Hepatic stellate cell (primary cell): ENCODE measurements around the gene CCDC106.

Experiments used
- DNase-seq: peaks from one replicate; pipeline ENCODE4 v3.0.0; 2011; ENCODE audit warnings: low spot score

Gene CCDC106

GRCh38 chr19:55614711-55615542 is 33.1 kb upstream of the CCDC106 start:
- DNase-seq, result no peak

DNA sequence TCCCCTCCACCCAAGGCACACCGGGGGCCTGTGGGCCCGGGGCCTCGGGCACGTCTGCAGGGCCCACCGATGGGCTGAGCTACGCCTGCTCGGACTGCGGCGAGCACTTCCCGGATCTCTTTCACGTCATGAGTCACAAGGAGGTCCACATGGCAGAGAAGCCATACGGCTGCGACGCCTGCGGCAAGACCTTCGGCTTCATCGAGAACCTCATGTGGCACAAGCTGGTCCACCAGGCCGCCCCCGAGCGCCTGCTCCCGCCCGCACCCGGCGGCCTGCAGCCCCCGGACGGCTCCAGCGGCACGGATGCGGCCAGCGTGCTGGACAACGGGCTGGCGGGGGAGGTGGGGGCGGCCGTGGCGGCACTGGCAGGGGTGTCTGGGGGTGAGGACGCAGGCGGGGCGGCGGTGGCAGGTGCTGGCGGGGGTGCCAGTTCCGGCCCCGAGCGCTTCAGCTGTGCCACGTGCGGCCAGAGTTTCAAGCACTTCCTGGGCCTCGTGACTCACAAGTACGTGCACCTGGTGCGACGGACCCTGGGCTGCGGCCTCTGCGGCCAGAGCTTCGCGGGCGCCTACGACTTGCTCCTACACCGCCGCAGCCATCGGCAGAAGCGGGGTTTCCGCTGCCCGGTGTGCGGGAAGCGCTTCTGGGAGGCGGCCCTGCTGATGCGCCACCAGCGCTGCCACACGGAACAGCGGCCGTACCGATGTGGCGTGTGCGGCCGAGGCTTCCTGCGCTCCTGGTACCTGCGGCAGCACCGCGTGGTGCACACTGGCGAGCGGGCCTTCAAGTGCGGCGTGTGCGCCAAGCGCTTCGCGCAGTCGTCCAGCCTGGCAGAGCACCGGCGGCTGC is 32.2 kb upstream of the CCDC106 start:
- DNase-seq, result no peak

- no peak for DNase-seq
Observed at GRCh38 chr19:55616395-55616875, 31.6 kb upstream of the CCDC106 start.

- no peak for DNase-seq
Observed at GRCh38 chr19:55617426-55617825, 30.6 kb upstream of the CCDC106 start.

- no peak for DNase-seq
Observed at GRCh38 chr19:55618426-55618825, 29.6 kb upstream of the CCDC106 start.

- no peak for DNase-seq
Observed at GRCh38 chr19:55619286-55619685, 28.7 kb upstream of the CCDC106 start.

GRCh38 chr19:55620410-55621204 is 27.4 kb upstream of the CCDC106 start:
- DNase-seq, result no peak

- DNase-seq, result no peak
Observed at GRCh38 chr19:55621205-55621672, 26.8 kb upstream of the CCDC106 start.

- no peak for DNase-seq
Observed at GRCh38 chr19:55621673-55622231, 26.3 kb upstream of the CCDC106 start.

- DNase-seq, result no peak
Observed at GRCh38 chr19:55622242-55622969, 25.6 kb upstream of the CCDC106 start.

DNA sequence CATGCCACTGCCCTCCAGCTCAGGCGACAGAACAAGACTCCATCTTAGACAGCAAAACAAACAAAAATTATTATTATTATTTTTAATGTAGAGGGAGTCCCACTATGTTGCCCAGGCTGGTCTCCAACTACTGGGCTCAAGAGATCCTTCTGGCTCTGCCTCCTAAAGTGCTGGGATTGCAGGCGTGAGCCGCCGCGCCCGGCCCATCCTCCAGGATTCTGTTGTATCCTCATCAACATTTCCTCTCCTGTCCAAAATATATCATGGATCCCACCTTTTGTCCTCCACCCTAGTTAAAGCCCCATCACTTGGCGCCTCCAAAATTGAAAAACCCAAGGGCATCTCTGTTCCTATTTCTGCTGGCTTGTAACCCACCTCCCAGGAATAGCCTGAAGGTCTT is 24.9 kb upstream of the CCDC106 start:
- DNase-seq, result no peak

- DNase-seq, result no peak
Observed at GRCh38 chr19:55623561-55623960, 24.5 kb upstream of the CCDC106 start.

DNA sequence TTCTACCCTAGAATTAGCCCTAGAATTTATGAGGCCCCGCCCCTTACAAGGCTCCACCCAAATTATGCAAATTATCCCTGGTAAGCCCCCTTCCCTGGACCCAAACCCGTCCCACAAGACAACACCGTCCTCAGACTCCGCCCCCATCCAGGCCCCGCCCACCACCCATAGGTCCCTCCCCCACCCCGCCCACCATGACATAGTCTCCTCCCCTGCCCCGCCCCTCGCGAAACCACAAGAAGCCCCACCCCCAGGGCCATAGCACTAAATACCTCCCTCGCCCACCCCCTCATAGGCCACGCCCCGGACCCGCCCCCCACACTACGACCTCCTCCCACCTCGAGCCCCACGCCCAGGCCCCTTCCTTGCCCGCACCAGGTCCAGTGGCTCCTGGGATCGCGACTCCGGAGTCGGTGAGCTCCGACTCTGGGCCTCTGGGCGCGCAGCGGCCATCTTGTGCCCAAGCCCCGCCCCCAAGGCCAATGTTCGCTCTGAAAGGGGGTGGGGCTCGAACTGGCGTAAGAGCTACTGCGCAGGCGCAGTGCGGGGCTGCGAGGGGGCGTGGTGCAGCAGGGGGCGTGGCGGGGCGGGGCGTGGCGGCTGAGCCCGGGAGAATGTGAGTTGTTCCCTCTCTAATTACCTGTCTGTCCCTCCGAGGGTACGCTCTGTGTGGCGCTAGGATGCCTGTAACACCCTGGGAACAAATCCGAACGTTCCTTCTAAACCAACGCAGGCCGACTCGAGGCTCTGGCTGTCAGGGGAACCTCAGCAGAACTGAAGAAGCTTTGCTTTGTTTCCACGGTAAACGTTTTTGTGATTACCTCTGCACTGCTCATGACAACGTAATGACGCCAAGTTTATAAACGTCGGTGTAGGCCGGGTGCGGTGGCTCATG is 23.7 kb upstream of the CCDC106 start, which contains the start of gene ZNF784:
Gene ZNF784, minus strand, starts transcription at position 458 of the 895 bp plus-strand sequence. Its CDS starts 5 bp downstream, at position 453.
- peak; percentile 94 for DNase-seq

- no peak for DNase-seq
Observed at GRCh38 chr19:55625004-55625326, 23.0 kb upstream of the CCDC106 start.

- DNase-seq, result no peak
Observed at GRCh38 chr19:55626350-55626749, 21.7 kb upstream of the CCDC106 start.

GRCh38 chr19:55632463-55632834 is 15.6 kb upstream of the CCDC106 start:
- DNase-seq, result peak; percentile 69

- DNase-seq, result no peak
Observed at GRCh38 chr19:55633861-55634260, 14.2 kb upstream of the CCDC106 start.

GRCh38 chr19:55635334-55635717 is 12.7 kb upstream of the CCDC106 start:
- no peak for DNase-seq

DNA sequence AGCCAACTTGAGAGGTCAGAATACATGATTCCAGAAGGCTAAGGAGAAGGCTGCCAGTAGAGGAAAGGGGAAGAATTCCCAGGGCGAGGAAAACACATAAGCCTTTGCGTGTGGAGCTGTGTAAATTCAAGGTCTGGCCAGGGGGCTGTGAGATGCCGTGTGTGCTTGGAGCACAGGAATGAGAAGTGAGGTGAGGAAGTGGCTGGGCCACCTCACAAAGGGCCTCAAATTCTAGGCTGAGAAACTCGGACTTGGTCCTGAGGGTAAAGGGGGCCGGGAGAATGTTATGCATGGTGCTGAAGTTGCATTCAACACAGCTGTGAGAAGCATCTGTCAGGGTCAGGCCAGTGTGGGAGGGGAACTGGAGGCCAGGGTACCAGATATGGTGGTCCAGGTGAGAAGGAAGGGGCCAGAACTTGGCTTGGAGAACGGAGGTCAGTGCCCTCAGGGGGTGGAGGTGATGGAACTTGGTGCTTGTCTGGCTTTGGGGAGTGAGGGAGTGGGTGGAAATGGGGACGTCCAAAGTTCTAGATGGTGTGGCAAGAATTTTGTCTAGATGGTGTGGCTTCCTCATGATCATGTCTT is 12.1 kb upstream of the CCDC106 start:
- no peak for DNase-seq

DNA sequence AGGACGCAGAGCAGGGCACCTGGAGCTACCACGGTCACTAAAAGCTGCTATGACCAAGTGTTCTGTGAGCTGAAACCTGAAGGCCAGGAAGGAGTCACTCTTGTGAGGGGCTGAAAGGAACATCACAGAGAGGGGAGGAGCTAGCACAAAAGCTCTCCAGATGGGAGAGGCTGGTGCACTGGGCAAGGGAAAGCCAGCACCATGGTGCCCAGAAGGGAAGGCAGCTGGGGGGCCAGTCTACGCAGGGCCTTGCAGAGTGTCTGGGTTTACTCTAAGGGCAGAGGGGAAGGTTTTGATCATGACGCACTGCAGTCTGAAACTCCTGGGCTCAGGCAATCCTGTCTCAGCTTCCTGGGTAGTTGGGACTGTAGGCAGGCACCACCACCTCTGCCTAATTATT is 11.3 kb upstream of the CCDC106 start:
- no peak for DNase-seq
